GM08714 (cell line): ENCODE results near the gene PPARGC1A.

Source experiments
- H3K4me3 ChIP-seq: fragments of 200-500 bp; sonication (Bioruptor generic); 2 replicates; pipeline ENCODE4 v1.5.1; 2014; ENCODE audit warnings: mild to moderate bottlenecking, low read length, inconsistent platforms
- ZNF274 ChIP-seq: IDR thresholded peaks from 2 replicates; pipeline ENCODE4 v1.6.1; 2012; ENCODE audit warnings: mild to moderate bottlenecking, low read depth, low read length

PPARGC1A gene

GRCh38 chr4:23770011-23770410 lies 119.8 kb downstream of the PPARGC1A start:
- TF ChIP-seq ZNF274 = no peak
- no peak overlapping the region for H3K4me3 ChIP-seq

DNA sequence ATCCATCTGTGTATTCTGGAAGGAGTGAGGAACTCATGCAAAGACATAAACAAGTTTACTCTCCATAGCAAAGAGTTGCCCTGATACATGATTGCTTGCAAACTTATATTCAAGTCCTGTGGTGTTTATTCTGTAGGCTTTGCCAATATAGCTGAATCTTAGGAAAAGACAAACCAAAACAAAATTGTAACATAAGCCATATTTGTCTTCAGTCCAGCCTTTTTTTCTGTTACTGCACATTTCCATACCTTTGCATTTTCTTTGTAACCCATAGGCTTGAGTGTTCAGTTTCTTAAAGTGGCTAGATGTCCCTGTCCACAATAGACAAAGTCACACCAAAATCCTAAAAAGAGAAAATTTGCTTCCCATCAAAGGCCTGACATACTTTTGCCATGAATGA lies 120.4 kb downstream of the PPARGC1A start:
- TF ChIP-seq ZNF274 = no peak
- H3K4me3 ChIP-seq = no peak overlapping the region

DNA sequence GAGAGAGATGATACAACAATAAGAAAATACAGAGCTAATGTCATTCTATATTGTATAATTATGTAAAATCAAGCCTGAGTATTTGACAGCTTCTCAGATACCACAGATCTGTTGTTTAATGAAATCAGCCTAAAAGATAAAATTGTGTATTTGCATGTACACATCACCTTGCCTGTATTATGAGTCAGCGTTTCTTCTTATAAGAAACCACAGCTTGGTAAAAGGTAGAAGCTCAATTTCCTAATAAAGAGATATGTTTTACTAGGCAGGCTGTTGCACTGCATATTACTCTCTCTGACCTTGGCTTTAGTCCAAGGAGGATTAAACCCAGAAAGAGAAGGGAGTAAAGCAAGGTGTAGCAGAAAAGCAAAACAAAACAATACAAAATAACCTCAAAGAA lies 121.3 kb downstream of the PPARGC1A start:
- no peak for TF ChIP-seq ZNF274

GRCh38 chr4:23766344-23766743 lies 123.5 kb downstream of the PPARGC1A start:
- no peak for TF ChIP-seq ZNF274
- no peak overlapping the region for H3K4me3 ChIP-seq

More for the DNA sequence above, 121.3 kb downstream of the PPARGC1A start:
- H3K4me3 ChIP-seq = no peak overlapping the region

DNA sequence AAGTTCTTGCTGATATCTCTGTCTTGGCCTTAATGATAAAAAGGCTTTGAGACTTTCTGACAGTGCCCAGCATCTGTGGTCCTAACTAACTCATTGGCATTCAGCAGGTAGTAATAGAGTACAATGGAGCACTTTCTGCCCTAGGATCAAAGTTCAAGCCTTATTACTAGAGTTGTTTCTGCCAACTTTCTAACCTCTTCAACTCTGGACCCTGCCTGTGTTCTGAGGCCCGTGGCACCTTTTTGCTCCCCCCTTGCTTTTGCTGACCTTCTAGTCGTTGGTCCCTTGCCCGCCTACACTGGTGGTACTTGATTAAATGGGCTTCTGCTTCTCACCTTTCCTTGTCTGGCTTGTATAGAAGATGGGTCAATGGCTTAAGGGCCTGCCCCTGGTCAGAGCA lies 126.3 kb downstream of the PPARGC1A start:
- no peak for TF ChIP-seq ZNF274
- no peak overlapping the region for H3K4me3 ChIP-seq

GRCh38 chr4:23762551-23762950 lies 127.3 kb downstream of the PPARGC1A start:
- TF ChIP-seq ZNF274 = no peak
- no peak overlapping the region for H3K4me3 ChIP-seq

- no peak overlapping the region for H3K4me3 ChIP-seq
- TF ChIP-seq ZNF274 = no peak
Observed at GRCh38 chr4:23759066-23759465, 130.8 kb downstream of the PPARGC1A start.

DNA sequence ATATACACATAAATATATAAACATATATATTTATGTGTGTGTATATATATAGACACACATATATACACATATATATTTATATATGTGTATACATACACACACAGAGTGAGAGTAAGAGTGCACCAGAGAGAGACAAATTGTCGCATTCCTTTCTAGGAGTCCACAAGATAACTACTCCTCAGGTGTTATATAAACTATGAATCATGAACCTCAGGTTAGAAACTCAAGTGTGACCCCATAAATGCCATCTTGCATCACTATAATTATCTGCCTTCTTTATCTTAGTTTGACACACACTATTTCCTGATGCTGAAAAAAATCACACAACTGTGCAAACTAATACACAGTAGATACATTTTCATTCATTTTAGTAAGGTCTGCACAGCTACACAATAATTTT lies 135.2 kb downstream of the PPARGC1A start:
- TF ChIP-seq ZNF274 = no peak
- H3K4me3 ChIP-seq = no peak overlapping the region

- TF ChIP-seq ZNF274 = no peak
- H3K4me3 ChIP-seq = no peak overlapping the region
Observed at GRCh38 chr4:23750125-23750524, 139.7 kb downstream of the PPARGC1A start.

- H3K4me3 ChIP-seq = no peak overlapping the region
- TF ChIP-seq ZNF274 = no peak
Observed at GRCh38 chr4:23747281-23747735, 142.5 kb downstream of the PPARGC1A start.

DNA sequence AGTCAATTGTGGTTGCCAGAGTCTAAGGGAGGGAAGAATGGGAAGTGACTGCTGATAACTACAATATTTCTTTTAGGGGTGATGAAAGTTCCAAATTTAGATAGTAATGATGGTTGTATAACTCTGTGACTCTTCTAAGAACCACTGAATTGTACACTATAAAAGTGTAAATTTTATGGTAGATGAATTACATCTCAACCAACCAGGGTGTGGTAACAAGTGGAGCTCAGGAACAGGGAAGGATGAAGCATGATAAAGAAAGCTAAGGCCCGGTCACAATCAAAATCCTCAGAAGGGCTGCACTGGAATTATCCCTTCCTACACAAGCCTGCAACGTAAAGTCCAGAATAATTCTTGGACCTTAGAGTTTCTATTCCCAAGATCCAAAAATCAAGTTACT lies 143.2 kb downstream of the PPARGC1A start:
- no peak overlapping the region for H3K4me3 ChIP-seq
- no peak for TF ChIP-seq ZNF274

DNA sequence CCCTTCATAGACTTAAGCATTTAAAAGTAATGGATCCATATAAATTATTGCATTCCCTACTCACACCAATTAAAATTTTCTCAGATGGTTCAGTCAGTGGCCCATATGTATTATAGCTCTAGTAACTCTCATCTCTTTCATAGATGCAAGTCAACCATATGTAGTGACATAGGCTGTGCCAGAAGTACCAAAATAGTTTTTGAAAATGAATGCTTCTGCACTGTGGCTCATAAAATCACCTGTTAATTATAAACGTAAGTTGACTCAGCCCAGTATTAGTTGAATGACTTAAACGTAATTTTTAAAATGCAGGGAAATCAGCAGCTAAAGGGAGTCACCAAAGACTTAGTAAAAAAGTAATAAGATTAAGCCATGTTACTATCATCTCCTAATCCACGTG lies 143.8 kb downstream of the PPARGC1A start:
- no peak overlapping the region for H3K4me3 ChIP-seq
- TF ChIP-seq ZNF274 = no peak

DNA sequence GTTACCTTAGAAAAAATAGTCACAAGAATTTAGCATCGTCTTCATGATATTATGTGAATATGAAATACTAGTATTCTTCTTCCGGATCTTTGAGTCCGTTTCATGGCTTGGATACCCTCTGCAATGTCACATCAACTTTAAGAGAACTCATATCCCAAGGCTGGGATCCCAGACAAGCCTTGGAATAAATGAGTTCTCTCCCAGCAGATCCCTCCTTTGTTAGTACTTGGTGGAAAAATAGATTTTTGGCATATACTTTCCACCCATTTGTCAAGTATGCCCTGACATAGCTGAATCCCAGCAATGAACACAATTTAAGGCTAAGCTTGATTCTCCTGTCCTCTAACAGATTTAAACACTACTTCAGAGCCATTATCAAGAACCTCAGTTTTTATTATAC lies 144.5 kb downstream of the PPARGC1A start:
- no peak overlapping the region for H3K4me3 ChIP-seq
- TF ChIP-seq ZNF274 = no peak
